ENCODE results near the gene DNAH17.

The DNAH17 gene

GRCh38 chr17:78576389-78577112 is 645 bp downstream of the DNAH17 start:
- ATAC-seq (replicated peaks; ENCODE audit: extremely low read depth, poor library complexity, severe bottlenecking) (no peak), DNase-seq (ENCODE audit: low spot score in 2 of 2) (no peak)
- Mint-ChIP-seq H3K4me3 (no peak overlapping the region), H3K9me3 (no peaks in the 10 kb centered on the region), H3K27me3 (peaks cover 33% of the 10 kb centered on the region), H3K27ac (ENCODE audit: low read depth) (no peak overlapping the region), H3K36me3 (ENCODE audit: insufficient read depth) (no peaks in the 10 kb centered on the region), H3K4me1 (no peaks in the 10 kb centered on the region)

DNA sequence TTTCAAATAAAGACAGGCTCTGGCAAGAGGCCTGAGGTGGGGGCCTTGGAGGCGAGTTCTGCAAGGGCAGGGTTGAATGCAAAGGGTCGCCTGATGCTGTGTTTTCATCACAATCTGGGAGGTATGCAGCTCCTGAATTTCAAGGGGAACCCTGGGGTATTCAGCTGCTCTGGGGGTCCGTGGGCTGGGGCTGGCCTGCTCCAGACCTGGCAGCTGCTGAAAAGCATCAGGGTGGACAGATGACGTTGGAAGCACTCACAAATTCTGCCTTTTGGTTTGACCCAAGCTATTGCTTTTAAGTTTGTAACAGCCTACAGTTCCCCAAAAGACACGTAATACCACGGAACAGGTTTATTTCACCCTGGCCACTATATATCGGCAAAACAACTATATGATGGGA is 1.3 kb downstream of the DNAH17 start:
- Mint-ChIP-seq H3K27ac (ENCODE audit: low read depth) (no peak overlapping the region), H3K27me3 (peaks cover 33% of the 10 kb centered on the region), H3K4me3 (no peak overlapping the region), H3K9me3 (no peaks in the 10 kb centered on the region), H3K4me1 (no peaks in the 10 kb centered on the region), H3K36me3 (ENCODE audit: insufficient read depth) (no peaks in the 10 kb centered on the region)
- no peak for ATAC-seq (replicated peaks; ENCODE audit: extremely low read depth, poor library complexity, severe bottlenecking)
- DNase-seq (ENCODE audit: low spot score in 2 of 2): no peak

DNA sequence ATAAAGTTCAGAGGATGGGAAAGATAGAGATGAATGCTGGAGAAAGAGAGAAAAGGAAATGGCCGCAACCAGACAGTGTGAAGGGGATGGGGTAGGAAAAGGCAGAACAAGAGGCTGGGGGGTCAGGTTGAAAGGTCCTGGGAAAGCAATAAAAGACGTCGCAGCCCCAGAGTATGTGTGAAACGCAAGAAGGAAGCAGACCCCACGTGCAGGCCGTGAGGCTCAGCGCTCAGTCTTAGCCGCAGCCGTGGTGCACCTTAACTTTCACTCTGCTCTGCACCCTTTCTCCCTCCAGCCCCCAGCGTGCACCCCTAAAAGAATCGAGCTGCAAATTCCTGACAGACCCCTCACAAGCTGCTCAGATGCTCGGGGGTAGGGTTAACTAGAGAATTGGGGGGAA is 1.9 kb downstream of the DNAH17 start:
- H3K27ac Mint-ChIP-seq (ENCODE audit: low read depth): no peak overlapping the region

DNA sequence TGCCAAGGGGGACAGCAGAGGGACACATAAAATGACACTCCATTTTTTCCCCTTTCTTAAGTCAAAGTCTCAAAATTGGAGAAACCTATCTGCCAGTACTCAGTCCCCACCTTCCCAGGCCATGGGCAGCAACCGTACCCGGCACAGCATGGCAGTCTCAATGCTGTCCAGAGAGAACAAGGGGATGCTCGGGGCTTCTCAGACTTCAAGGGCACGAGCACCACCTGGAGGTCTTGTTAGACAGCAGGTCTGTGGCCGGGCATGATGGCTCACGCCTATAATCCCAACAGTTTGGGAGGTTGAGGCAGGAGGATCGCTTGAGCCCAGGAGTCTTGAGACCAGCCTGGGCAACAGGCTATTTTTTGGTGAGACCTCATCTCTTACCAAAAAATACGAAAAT is 3.2 kb downstream of the DNAH17 start:
- ATAC-seq (replicated peaks; ENCODE audit: extremely low read depth, poor library complexity, severe bottlenecking) (no peak), DNase-seq (ENCODE audit: low spot score in 2 of 2) (no peak)
- no peak overlapping the region for H3K27ac Mint-ChIP-seq (ENCODE audit: low read depth)
- H3K9me3 Mint-ChIP-seq: no peaks in the 10 kb centered on the region
- H3K36me3 Mint-ChIP-seq (ENCODE audit: insufficient read depth): no peaks in the 10 kb centered on the region
- peaks cover 39% of the 10 kb centered on the region for H3K27me3 Mint-ChIP-seq
- no peak overlapping the region for H3K4me3 Mint-ChIP-seq
- H3K4me1 Mint-ChIP-seq: no peaks in the 10 kb centered on the region

More for the DNA sequence above, 1.9 kb downstream of the DNAH17 start:
- H3K4me1 Mint-ChIP-seq: no peaks in the 10 kb centered on the region
- no peak for DNase-seq (ENCODE audit: low spot score in 2 of 2)
- no peaks in the 10 kb centered on the region for H3K36me3 Mint-ChIP-seq (ENCODE audit: insufficient read depth)
- peaks cover 34% of the 10 kb centered on the region for H3K27me3 Mint-ChIP-seq
- H3K4me3 Mint-ChIP-seq: no peak overlapping the region
- H3K9me3 Mint-ChIP-seq: no peaks in the 10 kb centered on the region
- no peak for ATAC-seq (replicated peaks; ENCODE audit: extremely low read depth, poor library complexity, severe bottlenecking)

GRCh38 chr17:78572239-78573205 is 4.7 kb downstream of the DNAH17 start:
- no peak overlapping the region for H3K27ac Mint-ChIP-seq (ENCODE audit: low read depth)
- no peak for DNase-seq (ENCODE audit: low spot score in 2 of 2)
- no peaks in the 10 kb centered on the region for H3K36me3 Mint-ChIP-seq (ENCODE audit: insufficient read depth)
- no peaks in the 10 kb centered on the region for H3K9me3 Mint-ChIP-seq
- H3K4me1 Mint-ChIP-seq: no peaks in the 10 kb centered on the region
- peaks cover 51% of the 10 kb centered on the region for H3K27me3 Mint-ChIP-seq
- H3K4me3 Mint-ChIP-seq: no peak overlapping the region
- ATAC-seq (replicated peaks; ENCODE audit: extremely low read depth, poor library complexity, severe bottlenecking): no peak

GRCh38 chr17:78571329-78571728 is 5.9 kb downstream of the DNAH17 start:
- Mint-ChIP-seq H3K9me3 (no peaks in the 10 kb centered on the region), H3K27me3 (peaks cover 63% of the 10 kb centered on the region), H3K36me3 (ENCODE audit: insufficient read depth) (no peaks in the 10 kb centered on the region), H3K27ac (ENCODE audit: low read depth) (no peak overlapping the region), H3K4me1 (no peaks in the 10 kb centered on the region), H3K4me3 (no peak overlapping the region)
- ATAC-seq (replicated peaks; ENCODE audit: extremely low read depth, poor library complexity, severe bottlenecking): no peak
- no peak for DNase-seq (ENCODE audit: low spot score in 2 of 2)

DNA sequence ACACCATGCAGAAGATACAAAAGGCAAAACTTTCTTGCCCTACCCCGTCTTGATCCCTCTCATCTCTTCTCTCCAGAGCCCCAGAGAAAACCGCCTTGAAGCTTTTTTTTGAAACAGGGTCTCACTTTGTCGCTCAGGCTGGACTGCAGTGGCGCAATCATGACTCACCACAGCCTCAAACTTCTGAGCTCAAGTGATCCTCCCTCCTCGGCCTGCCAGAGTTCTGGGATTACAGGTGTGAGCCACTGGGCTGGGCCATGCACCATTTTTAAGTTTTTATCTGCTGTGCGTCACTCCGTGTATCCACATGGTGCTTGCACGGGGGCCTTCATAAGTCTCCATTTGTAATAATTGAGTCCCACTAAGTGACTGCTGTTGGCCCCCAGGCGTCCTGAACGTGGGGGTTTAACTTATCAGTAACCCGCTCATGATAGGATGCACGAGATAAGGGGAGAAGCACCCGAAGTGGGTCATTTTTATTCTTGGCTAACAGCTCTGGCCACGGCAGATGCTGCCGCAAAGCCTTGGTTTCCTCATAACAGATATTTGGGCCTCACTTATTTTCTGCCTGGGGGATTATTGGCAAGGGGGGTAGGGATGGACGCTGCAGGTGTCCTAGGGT is 8.6 kb downstream of the DNAH17 start:
- Mint-ChIP-seq H3K4me3 (no peak overlapping the region), H3K9me3 (no peaks in the 10 kb centered on the region), H3K27me3 (peaks cover 56% of the 10 kb centered on the region), H3K4me1 (no peaks in the 10 kb centered on the region), H3K27ac (ENCODE audit: low read depth) (no peak overlapping the region), H3K36me3 (ENCODE audit: insufficient read depth) (no peaks in the 10 kb centered on the region)
- ATAC-seq (replicated peaks; ENCODE audit: extremely low read depth, poor library complexity, severe bottlenecking): no peak
- no peak for DNase-seq (ENCODE audit: low spot score in 2 of 2)

GRCh38 chr17:78567991-78568390 is 9.2 kb downstream of the DNAH17 start:
- Mint-ChIP-seq H3K4me3 (no peak overlapping the region), H3K36me3 (ENCODE audit: insufficient read depth) (no peaks in the 10 kb centered on the region), H3K27me3 (peaks cover 61% of the 10 kb centered on the region), H3K27ac (ENCODE audit: low read depth) (no peak overlapping the region), H3K9me3 (no peaks in the 10 kb centered on the region), H3K4me1 (no peaks in the 10 kb centered on the region)
- DNase-seq (ENCODE audit: low spot score in 2 of 2) (no peak), ATAC-seq (replicated peaks; ENCODE audit: extremely low read depth, poor library complexity, severe bottlenecking) (no peak)

- H3K36me3 Mint-ChIP-seq (ENCODE audit: insufficient read depth): no peaks in the 10 kb centered on the region
- DNase-seq (ENCODE audit: low spot score in 2 of 2) (no peak), ATAC-seq (replicated peaks; ENCODE audit: extremely low read depth, poor library complexity, severe bottlenecking) (no peak)
- H3K4me3 Mint-ChIP-seq: no peak overlapping the region
- no peaks in the 10 kb centered on the region for H3K4me1 Mint-ChIP-seq
- H3K27me3 Mint-ChIP-seq: peaks cover 58% of the 10 kb centered on the region
- H3K9me3 Mint-ChIP-seq: no peaks in the 10 kb centered on the region
- H3K27ac Mint-ChIP-seq (ENCODE audit: low read depth): no peak overlapping the region
These were observed 10.2 kb downstream of the DNAH17 start for GRCh38 chr17:78566947-78567346.

DNA sequence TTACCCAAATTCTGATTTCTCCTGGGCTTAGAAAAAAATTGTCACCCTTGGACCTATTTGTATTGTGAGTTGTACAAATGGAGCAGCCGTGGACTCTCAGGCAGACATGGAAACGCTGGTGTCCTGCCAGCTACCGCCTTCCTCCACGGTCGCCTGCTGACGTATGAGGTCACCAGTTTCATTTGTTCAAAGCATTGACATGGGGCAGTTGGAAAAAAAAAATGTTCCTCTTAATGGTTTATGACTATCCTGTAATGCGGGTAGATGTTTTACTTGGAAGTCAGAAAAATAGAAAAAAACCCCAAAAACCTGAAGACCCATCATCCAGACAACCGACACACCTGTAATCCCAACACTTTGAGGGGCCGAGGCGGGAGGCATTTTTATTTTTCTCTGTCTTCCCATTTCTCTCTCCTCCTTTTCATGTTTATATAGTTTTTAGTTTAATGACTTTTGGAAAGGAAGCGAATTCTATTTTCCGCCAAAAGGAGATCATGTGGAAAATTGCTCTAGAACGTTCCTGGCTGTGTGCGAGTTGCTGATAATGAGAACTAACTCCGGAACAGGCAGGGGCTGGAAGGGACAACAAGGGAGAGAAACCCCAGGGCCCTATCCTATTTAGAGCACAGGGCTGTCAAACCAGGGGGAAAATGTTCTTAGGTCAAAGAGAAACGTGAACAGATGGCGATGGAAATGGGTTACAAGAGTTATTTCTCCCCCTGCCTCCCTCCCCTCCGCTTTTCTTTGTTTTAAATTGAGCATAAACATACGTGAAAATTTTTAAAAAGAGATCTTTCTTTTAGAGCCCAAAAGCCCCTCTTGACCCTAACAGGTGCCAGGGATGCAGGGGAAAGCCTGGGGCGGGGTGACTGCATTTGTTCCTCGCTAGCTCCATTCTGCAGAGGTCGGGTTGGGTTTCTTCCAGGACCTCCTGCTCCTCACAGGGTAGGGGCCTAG is 13.7 kb downstream of the DNAH17 start:
- DNase-seq (ENCODE audit: low spot score in 2 of 2) (no peak), ATAC-seq (replicated peaks; ENCODE audit: extremely low read depth, poor library complexity, severe bottlenecking) (no peak)
- H3K27ac Mint-ChIP-seq (ENCODE audit: low read depth): no peak overlapping the region
- H3K36me3 Mint-ChIP-seq (ENCODE audit: insufficient read depth): no peaks in the 10 kb centered on the region
- peaks cover 40% of the 10 kb centered on the region for H3K27me3 Mint-ChIP-seq
- H3K4me1 Mint-ChIP-seq: no peaks in the 10 kb centered on the region
- no peaks in the 10 kb centered on the region for H3K9me3 Mint-ChIP-seq
- H3K4me3 Mint-ChIP-seq: no peak overlapping the region

DNA sequence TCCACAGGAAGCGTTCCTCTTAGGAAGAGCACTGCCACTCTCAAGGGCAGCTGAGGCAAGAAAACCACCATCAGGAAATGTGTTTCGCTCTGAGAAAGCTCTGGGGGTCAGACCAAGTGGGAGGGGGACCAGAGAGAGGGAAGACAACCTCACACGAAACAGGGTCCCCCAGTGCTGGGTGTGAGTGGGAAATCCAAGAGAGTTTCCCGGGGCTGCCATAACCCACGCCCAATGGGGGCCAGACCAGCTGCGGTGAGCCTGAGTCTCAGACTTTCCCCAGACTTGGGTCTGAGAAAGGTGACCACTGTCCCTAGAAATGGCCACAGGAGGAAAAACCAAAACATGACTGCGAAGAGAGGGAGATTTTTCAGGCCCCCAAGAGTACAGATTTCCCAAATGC is 14.5 kb downstream of the DNAH17 start:
- peaks cover 33% of the 10 kb centered on the region for H3K27me3 Mint-ChIP-seq
- DNase-seq (ENCODE audit: low spot score in 2 of 2) (no peak), ATAC-seq (replicated peaks; ENCODE audit: extremely low read depth, poor library complexity, severe bottlenecking) (no peak)
- H3K9me3 Mint-ChIP-seq: no peaks in the 10 kb centered on the region
- no peak overlapping the region for H3K27ac Mint-ChIP-seq (ENCODE audit: low read depth)
- H3K36me3 Mint-ChIP-seq (ENCODE audit: insufficient read depth): no peaks in the 10 kb centered on the region
- H3K4me1 Mint-ChIP-seq: no peaks in the 10 kb centered on the region
- no peak overlapping the region for H3K4me3 Mint-ChIP-seq

DNA sequence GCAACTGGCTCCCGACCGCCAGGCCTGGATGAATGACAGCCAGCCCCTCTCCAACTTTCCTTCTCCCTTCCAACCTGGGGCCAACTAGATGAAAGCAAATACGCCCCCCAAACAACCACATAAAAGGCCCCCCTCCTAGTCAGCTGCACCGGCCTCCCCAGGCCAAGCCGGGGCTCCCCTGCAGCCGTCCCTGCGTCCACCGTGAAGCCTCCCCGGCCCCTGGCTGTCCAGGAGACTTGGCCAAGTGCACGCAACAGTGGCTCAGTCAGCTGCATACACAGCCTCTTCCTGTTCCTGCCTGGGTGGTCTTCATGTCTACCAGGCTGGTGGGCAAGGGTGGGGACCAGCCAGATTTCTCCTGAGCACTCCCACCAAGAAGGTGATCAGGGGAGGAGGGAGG is 16.0 kb downstream of the DNAH17 start:
- H3K27me3 Mint-ChIP-seq: peaks cover 24% of the 10 kb centered on the region
- no peak for ATAC-seq (replicated peaks; ENCODE audit: extremely low read depth, poor library complexity, severe bottlenecking)
- H3K4me1 Mint-ChIP-seq: no peaks in the 10 kb centered on the region
- H3K9me3 Mint-ChIP-seq: no peaks in the 10 kb centered on the region
- H3K36me3 Mint-ChIP-seq (ENCODE audit: insufficient read depth): no peaks in the 10 kb centered on the region
- no peak for DNase-seq (ENCODE audit: low spot score in 2 of 2)
- no peak overlapping the region for H3K4me3 Mint-ChIP-seq
- H3K27ac Mint-ChIP-seq (ENCODE audit: low read depth): no peak overlapping the region

All from central memory CD8-positive, alpha-beta T cell (primary cell).